ENCODE results near the gene PTPRN2.

The PTPRN2 gene

GRCh38 chr7:157524731-157525130 lies 1062.9 kb downstream of the PTPRN2 start:
- ChIA-PET CTCF (no interaction called here), POLR2A (no interaction called here)
- DNase-seq (ENCODE audit: extremely low spot score), result no peak
- no peak for TF ChIP-seq BHLHE40 (IDR thresholded peaks at IDR 0.05; ENCODE audit: borderline replicate concordance)
- TF ChIP-seq FOXM1 (IDR thresholded peaks at IDR 0.05; ENCODE audit: borderline replicate concordance), result no peak
- no peak for TF ChIP-seq ZNF384 (IDR thresholded peaks at IDR 0.05)
- TF ChIP-seq ARNT (IDR thresholded peaks at IDR 0.05), result no peak
- TF ChIP-seq FOXA1 (IDR thresholded peaks at IDR 0.05), result no peak
- no peak for TF ChIP-seq TARDBP (IDR thresholded peaks at IDR 0.05)
- TF ChIP-seq SP1 (IDR thresholded peaks at IDR 0.05), result no peak

- no peak for TF ChIP-seq SP1 (IDR thresholded peaks at IDR 0.05)
- TF ChIP-seq FOXM1 (IDR thresholded peaks at IDR 0.05; ENCODE audit: borderline replicate concordance), result no peak
- no peak for TF ChIP-seq ELF4 (IDR thresholded peaks at IDR 0.05)
- TF ChIP-seq LEF1 (IDR thresholded peaks at IDR 0.05; ENCODE audit: borderline replicate concordance), result no peak
- no peak for TF ChIP-seq CTBP1 (IDR thresholded peaks at IDR 0.05; ENCODE audit: borderline replicate concordance)
- TF ChIP-seq FOXA1 (IDR thresholded peaks at IDR 0.05), result no peak
- no peak for TF ChIP-seq ZNF384 (IDR thresholded peaks at IDR 0.05)
- ChIA-PET POLR2A (no interaction called here), CTCF (interaction anchor here (0.7 kb wide), 1 partner anchor 62 kb away, joined by 3 read pairs; no protein-coding TSS in a partner anchor)
- DNase-seq (ENCODE audit: extremely low spot score), result no peak
Measured at GRCh38 chr7:157523766-157524421, 1063.7 kb downstream of the PTPRN2 start.

- ChIA-PET CTCF (interaction anchor here (0.7 kb wide), 1 partner anchor 62 kb away, joined by 3 read pairs; no protein-coding TSS in a partner anchor), POLR2A (no interaction called here)
- DNase-seq (ENCODE audit: extremely low spot score), result no peak
- no peak for TF ChIP-seq FOXK2 (IDR thresholded peaks at IDR 0.05)
- no peak for TF ChIP-seq FOXM1 (IDR thresholded peaks at IDR 0.05; ENCODE audit: borderline replicate concordance)
- TF ChIP-seq LEF1 (IDR thresholded peaks at IDR 0.05; ENCODE audit: borderline replicate concordance), result no peak
- no peak for TF ChIP-seq ELF4 (IDR thresholded peaks at IDR 0.05)
- TF ChIP-seq CTBP1 (IDR thresholded peaks at IDR 0.05; ENCODE audit: borderline replicate concordance), result no peak
- TF ChIP-seq NFRKB (IDR thresholded peaks at IDR 0.05), result no peak
- no peak for TF ChIP-seq TARDBP (IDR thresholded peaks at IDR 0.05)
- TF ChIP-seq BHLHE40 (IDR thresholded peaks at IDR 0.05; ENCODE audit: borderline replicate concordance), result no peak
- TF ChIP-seq SUZ12 (IDR thresholded peaks at IDR 0.05), result no peak
- no peak for TF ChIP-seq ZNF384 (IDR thresholded peaks at IDR 0.05)
- TF ChIP-seq L3MBTL2 (conservative IDR thresholded peaks at IDR 0.05), result no peak
Measured at GRCh38 chr7:157523371-157523765, 1064.3 kb downstream of the PTPRN2 start.

- no peak for DNase-seq (ENCODE audit: extremely low spot score)
- ChIA-PET CTCF (interaction anchor here (0.7 kb wide), 1 partner anchor 63 kb away, joined by 3 read pairs; no protein-coding TSS in a partner anchor), POLR2A (no interaction called here)
- no peak for TF ChIP-seq CTBP1 (IDR thresholded peaks at IDR 0.05; ENCODE audit: borderline replicate concordance)
- no peak for TF ChIP-seq HDGF (IDR thresholded peaks at IDR 0.05; ENCODE audit: borderline replicate concordance)
- TF ChIP-seq ELF4 (IDR thresholded peaks at IDR 0.05), result no peak
- no peak for TF ChIP-seq TARDBP (IDR thresholded peaks at IDR 0.05)
- no peak for TF ChIP-seq SUZ12 (IDR thresholded peaks at IDR 0.05)
- TF ChIP-seq FOXM1 (IDR thresholded peaks at IDR 0.05; ENCODE audit: borderline replicate concordance), result no peak
- TF ChIP-seq LEF1 (IDR thresholded peaks at IDR 0.05; ENCODE audit: borderline replicate concordance), result no peak
- TF ChIP-seq FOXA1 (IDR thresholded peaks at IDR 0.05), result no peak
- TF ChIP-seq BHLHE40 (IDR thresholded peaks at IDR 0.05; ENCODE audit: borderline replicate concordance), result no peak
- no peak for TF ChIP-seq SP1 (IDR thresholded peaks at IDR 0.05)
- TF ChIP-seq ARNT (IDR thresholded peaks at IDR 0.05), result no peak
- TF ChIP-seq FOXK2 (IDR thresholded peaks at IDR 0.05), result no peak
- no peak for TF ChIP-seq ZNF384 (IDR thresholded peaks at IDR 0.05)
- TF ChIP-seq L3MBTL2 (conservative IDR thresholded peaks at IDR 0.05), result no peak
- TF ChIP-seq PKNOX1 (IDR thresholded peaks at IDR 0.05), result no peak
- TF ChIP-seq NFRKB (IDR thresholded peaks at IDR 0.05), result no peak
Measured at GRCh38 chr7:157522954-157523353, 1064.7 kb downstream of the PTPRN2 start.

- no peak for DNase-seq (ENCODE audit: extremely low spot score)
- POLR2A ChIA-PET, result no interaction called here
- CTCF ChIA-PET, result no interaction called here
- TF ChIP-seq SUZ12 (IDR thresholded peaks at IDR 0.05), result no peak
- no peak for TF ChIP-seq FOXM1 (IDR thresholded peaks at IDR 0.05; ENCODE audit: borderline replicate concordance)
- TF ChIP-seq HDGF (IDR thresholded peaks at IDR 0.05; ENCODE audit: borderline replicate concordance), result no peak
- TF ChIP-seq ELF4 (IDR thresholded peaks at IDR 0.05), result no peak
Measured at GRCh38 chr7:157522189-157522588, 1065.4 kb downstream of the PTPRN2 start.

GRCh38 chr7:157521752-157522151 lies 1065.9 kb downstream of the PTPRN2 start:
- ChIA-PET POLR2A (no interaction called here), CTCF (no interaction called here)
- no peak for DNase-seq (ENCODE audit: extremely low spot score)
- TF ChIP-seq L3MBTL2 (conservative IDR thresholded peaks at IDR 0.05), result no peak

- POLR2A ChIA-PET, result no interaction called here
- TF ChIP-seq LEF1 (IDR thresholded peaks at IDR 0.05; ENCODE audit: borderline replicate concordance) (no peak), SP1 (IDR thresholded peaks at IDR 0.05) (no peak), L3MBTL2 (conservative IDR thresholded peaks at IDR 0.05) (no peak), NFRKB (IDR thresholded peaks at IDR 0.05) (no peak)
- CTCF ChIA-PET, result no interaction called here
- DNase-seq (ENCODE audit: extremely low spot score), result no peak
Measured at GRCh38 chr7:157521061-157521731, 1066.4 kb downstream of the PTPRN2 start.

- ChIA-PET POLR2A (no interaction called here), CTCF (no interaction called here)
- TF ChIP-seq NFRKB (IDR thresholded peaks at IDR 0.05), result no peak
- no peak for TF ChIP-seq HDGF (IDR thresholded peaks at IDR 0.05; ENCODE audit: borderline replicate concordance)
- no peak for TF ChIP-seq SUZ12 (IDR thresholded peaks at IDR 0.05)
- no peak for TF ChIP-seq ZNF384 (IDR thresholded peaks at IDR 0.05)
- no peak for TF ChIP-seq ARNT (IDR thresholded peaks at IDR 0.05)
- TF ChIP-seq LEF1 (IDR thresholded peaks at IDR 0.05; ENCODE audit: borderline replicate concordance), result no peak
- TF ChIP-seq TARDBP (IDR thresholded peaks at IDR 0.05), result no peak
- no peak for TF ChIP-seq PKNOX1 (IDR thresholded peaks at IDR 0.05)
- no peak for TF ChIP-seq BHLHE40 (IDR thresholded peaks at IDR 0.05; ENCODE audit: borderline replicate concordance)
- no peak for TF ChIP-seq ELF4 (IDR thresholded peaks at IDR 0.05)
- no peak for TF ChIP-seq FOXM1 (IDR thresholded peaks at IDR 0.05; ENCODE audit: borderline replicate concordance)
- TF ChIP-seq CTBP1 (IDR thresholded peaks at IDR 0.05; ENCODE audit: borderline replicate concordance), result no peak
- no peak for TF ChIP-seq FOXK2 (IDR thresholded peaks at IDR 0.05)
- TF ChIP-seq L3MBTL2 (conservative IDR thresholded peaks at IDR 0.05), result no peak
- no peak for TF ChIP-seq FOXA1 (IDR thresholded peaks at IDR 0.05)
- no peak for TF ChIP-seq SP1 (IDR thresholded peaks at IDR 0.05)
- DNase-seq (ENCODE audit: extremely low spot score), result no peak
Measured at GRCh38 chr7:157520249-157520648, 1067.4 kb downstream of the PTPRN2 start.
